T-helper 2 cell treated with Interferon-gamma antibody and Interleukin-4, amounts not matched to agents 100 ng/mL and 5 ng/mL, for 36 hours (primary cell): Measurements from ENCODE around the gene MYNN. TPM values are rescaled to one million over a fixed set of nuclear protein-coding genes. Genes with fewer than 3 reads are reported as not detected.

ENCODE experiments used
- intact Hi-C: fragments of 100-400 bp; cut with micrococcal nuclease; formaldehyde crosslinking; loops from one replicate; pipeline ENCODE4 v1.15.1; 2023
- total RNA-seq: library from RNA; stranded (reverse); gene quantifications from 2 replicates; pipeline ENCODE4 v1.2.3, GENCODE V29; 2022

MYNN gene
- total RNA-seq, 1 donor from 2014 or later: 15.7 TPM

DNA sequence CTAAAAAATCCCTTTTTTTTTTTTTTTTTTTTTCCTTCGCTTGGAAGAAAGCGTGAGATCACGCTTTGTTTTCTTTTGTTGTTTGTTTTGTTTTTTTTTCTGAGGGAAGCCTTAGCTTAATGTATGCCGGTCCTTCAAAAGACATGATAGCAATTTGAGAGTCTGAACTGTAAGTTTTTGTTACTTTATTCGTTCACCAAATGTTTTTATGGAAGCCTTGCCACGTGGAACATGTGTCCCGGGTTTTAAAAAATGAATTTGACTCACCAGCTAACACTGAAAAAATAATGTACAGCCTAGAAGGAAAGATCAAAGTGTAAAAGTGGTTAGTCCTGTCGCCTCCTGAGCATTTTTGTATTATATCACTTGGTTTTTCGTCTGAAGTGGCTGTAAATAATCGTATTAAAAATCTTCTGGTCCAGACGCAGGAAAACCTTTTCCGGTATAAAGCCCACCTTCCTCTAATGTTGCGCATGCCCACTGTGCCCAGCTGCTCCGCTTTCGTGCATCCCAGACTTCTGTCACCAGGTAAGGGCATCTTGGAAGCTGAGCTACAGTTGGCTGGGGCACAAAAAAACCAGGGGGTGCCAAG is 795 bp upstream of the MYNN start:
- intact Hi-C loops: loop anchor here (1.0 to 5.0 kb wide), 4 partner anchors 408 to 1135 kb away; partner anchors contain the start of genes EIF5A2, RPL22L1 and SKIL

DNA sequence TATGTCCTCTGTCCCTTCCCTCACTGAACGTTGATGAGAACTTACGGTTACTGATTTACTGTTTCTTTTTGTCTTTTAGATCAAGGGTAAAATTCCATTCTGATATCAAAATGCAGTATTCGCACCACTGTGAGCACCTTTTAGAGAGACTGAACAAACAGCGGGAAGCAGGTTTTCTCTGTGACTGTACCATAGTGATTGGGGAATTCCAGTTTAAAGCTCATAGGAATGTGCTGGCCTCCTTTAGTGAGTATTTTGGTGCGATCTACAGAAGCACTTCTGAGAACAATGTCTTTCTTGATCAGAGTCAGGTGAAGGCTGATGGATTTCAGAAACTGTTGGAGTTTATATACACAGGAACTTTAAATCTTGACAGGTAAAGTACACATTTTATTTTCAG is 990 bp downstream of the MYNN start:
- intact Hi-C loops: loop anchor here (5.0 kb wide), 1 partner anchor 1133 kb away; the partner anchor contains the start of gene EIF5A2

DNA sequence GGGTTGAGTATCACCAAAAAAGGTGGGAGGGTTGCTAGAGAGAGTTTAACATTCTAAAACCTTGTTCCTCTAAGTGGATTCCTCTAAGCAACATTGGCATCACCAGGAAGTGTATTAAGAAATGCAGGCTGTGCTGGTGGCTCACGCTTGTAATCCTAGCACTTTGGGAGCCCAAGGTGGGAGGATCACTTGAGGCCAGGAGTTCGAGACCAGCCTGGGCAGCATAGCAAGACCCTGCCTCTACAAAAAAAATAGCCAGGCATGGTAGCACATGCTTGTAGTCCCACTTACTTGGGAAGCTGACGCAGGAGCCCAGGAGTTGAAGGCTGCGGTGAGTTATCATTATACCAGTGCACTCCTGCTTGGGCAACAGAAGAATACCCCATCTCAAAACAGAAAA is 4.6 kb downstream of the MYNN start:
- intact Hi-C loops: no loop called here

DNA sequence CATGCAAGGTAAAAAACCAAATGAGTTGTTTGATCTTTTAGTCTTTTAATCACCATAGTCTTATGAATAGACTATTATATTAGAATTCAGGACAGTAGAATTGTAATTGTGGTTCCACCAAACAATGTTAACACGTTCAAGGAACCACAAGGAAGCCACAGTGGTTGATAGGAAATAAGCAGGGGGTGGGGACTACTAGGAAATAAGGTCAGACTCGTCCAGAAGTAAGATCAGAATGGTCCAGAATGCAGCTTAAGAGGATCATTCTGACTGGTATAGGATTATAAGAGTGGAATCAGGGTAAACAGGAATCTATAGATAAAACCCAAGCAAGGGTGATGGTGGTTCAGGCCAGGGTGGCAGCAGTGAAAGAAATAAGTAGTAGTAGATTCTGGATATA is 7.5 kb downstream of the MYNN start:
- intact Hi-C loops: no loop called here

DNA sequence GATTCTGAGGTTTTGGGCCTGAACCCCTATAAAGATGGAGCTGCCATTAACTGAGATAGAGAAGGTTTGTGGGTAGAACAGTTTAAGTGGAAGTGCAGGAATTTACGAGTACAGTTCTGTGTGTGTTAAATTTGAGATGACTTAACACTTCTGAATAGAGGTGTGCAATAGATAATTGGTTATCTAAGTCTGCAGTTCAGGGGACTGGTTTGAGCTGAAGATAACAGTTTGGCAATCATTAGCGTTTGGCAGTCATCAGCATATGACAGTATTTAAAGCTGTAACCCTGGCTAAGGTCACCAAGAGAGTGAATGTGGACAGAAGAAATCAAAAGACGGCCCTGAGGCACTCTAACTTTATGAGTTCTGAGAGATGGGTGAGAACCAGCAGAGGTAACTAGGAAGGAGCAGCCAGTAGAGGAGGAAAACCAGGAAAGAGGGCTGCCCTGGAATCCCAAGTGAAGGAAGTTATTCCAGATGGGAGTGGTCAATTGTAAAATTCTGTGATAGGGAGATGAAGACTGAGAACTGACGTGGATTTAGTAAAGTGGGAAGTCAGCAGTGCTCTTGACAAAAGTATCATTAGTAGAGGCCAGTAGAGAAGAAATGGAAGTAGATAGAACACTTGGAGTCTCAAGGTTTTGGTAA is 8.1 kb downstream of the MYNN start:
- intact Hi-C loops: no loop called here

DNA sequence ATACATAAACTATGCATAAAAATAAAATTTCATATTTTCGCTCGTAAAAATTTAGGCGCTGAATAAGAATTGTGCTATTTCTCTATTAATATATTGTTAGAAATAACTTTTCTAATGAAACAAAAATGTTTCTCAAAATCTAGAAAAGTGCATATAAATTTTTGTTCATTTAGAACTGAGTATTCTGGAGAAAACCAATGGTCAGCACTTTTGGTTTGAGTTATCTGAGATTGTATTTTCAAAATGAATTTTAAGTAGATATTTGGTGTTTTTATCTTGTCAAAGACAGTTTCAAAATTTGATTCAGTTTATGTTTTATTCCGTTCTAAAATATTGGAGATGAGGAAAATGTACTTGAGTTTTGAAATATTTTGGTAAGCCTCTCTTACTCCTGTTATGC is 13.9 kb downstream of the MYNN start:
- intact Hi-C loops: no loop called here

DNA sequence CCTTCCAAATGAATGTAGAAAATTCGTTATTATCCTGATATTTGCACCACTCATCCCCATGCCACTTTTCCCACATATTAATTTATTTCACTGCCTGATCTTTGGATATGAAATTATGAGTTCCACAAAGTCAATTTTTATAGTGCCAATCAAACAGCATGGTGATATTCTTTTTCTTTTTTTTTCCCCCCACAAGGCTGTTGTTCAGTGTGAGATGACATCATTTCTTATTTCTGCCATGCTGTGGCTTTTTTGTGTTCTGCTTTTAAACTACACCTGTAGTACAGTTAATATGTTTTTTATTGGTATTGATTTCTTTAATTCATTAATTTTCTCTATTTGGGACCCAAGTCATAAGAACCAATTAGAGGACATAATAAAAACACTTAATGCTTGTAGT is 14.6 kb downstream of the MYNN start:
- intact Hi-C loops: no loop called here

DNA sequence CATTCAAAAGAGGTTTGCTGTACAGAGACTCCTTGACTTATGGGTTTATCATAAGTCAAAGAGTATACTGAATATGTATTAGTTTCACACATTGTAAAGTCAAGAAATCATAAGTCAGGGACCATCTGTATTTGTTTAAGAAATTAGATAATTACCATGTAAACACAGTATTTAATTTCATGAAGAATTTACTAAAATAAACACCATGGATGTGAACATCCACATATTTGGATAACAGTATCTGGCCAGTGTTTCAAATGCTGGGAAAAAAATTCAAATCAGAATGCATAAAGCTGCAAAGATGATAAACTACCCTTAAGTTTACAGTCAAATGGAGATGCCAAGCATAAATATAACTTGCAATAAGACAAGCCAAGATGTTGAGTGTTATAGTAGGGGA is 17.0 kb downstream of the MYNN start:
- intact Hi-C loops: no loop called here

DNA sequence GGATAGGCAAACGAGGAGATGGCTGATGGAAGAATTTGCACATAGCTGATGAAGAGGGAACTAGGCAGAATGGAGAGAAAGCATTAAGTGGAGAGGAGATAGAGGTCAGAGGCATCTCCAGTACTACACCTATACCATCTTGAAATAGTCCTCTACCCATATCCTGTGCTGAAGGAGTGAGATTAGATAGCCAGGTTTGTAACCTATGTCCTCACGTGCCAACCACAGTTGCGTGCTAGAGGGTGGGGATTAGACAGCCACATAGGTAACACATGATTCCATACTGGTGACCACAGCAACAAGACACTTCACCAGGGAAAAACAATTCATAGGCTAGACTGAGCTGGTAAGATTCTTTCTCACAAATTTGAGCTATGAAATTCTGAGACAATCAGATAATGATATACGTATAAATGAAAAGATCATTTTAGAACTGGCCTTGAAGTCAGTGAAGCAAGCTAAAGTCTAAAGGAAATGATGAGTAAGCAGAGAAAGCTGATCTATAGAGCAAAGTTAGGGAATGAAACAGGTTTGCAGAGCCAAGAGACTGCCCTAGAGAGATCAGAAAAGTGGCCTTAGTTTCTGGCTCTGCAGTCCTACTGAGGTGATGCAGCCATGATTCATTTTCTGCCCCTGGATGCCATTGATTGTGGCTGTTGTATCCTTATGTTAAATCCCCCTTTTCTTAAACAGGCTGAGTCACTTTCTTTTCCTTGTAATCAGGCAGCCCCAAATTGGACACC is 17.7 kb downstream of the MYNN start:
- intact Hi-C loops: no loop called here

DNA sequence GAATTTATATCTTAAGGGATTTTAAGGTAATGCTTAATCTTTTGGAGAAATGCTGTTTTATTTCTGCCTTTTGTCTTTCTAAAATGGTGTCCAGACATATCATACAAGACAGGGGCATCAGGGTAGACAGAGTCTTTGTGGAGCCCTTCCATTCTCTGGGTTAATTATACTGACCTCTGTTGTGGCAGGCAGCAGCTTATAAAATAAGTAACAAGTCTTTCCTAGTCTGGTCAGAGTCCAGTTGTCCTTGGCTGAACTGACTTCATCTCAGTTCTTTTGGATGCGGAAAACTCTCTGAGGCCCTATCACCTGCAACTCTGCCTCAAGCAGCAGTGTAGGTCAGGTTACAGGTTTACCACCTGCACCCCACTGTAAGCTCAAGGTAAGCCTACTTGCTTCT is 19.2 kb downstream of the MYNN start:
- intact Hi-C loops: no loop called here

DNA sequence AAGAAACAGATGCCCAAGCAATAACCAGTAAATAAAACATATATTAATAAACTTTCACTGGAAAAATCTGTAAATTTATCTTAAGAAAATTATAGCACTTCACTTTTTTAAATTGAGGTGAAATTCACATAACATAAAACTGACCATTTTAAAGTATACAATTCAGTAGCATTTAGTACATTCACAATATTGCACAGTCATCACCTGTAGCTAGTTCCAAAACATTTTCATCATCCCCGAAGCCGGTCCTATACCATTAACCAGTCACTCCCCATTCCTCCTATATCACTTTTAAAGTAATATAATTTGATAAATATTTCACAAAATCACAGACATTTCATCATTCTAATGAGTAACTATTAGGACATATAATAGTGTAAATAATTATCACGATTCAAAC is 31.5 kb downstream of the MYNN start:
- intact Hi-C loops: no loop called here

DNA sequence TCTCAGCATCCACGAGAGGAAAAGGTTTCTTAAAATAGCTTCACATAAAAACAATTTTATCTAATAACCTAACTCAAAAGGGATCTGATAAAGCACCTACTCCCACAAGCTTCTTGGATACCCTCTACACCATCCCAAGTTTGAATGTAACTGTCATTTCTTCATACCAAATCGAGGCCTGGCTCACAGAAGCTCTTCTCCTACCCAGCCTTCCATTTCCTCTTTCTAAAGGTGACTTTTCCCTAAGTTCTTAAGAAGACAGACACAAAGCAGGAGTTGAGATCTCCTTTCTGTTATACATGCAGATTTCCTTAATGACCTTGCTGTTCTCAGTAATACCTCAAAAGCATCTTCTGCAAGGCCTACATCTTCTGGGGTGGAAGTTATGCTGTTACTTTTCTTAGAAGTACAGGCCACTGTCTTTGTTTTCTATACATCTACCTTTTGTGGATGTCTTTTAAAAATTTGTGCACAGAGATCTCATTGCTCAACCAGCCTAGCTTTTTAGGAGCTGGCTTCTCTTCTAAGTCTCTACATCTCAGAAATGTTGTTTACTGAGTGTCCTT is 36.1 kb downstream of the MYNN start:
- intact Hi-C loops: no loop called here

DNA sequence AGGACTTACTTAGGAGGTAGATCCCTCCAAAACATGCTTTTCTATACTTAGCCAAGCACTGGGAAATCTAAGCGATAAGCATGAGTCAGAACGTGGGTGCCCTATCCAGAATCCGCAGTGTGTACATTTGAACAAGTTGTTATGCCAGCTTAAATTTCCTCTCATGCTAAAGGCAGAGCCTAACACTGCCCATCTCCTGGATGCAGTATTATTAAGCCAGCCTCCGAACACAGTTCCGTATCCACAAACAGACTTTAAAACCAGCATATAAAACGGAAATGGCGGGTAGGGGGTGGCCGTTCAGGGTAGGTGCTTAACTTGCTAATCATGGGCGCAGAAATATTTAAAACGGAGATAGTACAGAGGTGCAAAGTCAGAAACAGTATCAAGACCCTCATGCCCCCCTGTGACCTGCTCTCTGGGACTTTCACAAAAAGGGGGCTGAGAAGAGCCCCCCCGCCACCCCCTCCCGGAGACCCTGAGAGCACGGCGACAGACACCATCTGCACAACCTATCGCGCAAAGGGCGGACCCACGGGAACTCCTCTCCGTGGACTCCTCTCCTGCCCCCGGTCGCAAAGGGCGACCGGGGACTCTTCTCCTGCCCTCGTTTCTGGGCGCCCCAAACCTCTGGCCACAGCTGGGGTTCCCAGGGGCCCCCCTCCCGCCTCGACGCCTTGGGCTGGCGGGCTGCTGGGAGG is 38.6 kb downstream of the MYNN start:
- intact Hi-C loops: loop anchor here (1.0 to 5.0 kb wide), 7 partner anchors 38 to 545 kb away; partner anchors contain the start of genes GPR160, MECOM, MYNN and PHC3

DNA sequence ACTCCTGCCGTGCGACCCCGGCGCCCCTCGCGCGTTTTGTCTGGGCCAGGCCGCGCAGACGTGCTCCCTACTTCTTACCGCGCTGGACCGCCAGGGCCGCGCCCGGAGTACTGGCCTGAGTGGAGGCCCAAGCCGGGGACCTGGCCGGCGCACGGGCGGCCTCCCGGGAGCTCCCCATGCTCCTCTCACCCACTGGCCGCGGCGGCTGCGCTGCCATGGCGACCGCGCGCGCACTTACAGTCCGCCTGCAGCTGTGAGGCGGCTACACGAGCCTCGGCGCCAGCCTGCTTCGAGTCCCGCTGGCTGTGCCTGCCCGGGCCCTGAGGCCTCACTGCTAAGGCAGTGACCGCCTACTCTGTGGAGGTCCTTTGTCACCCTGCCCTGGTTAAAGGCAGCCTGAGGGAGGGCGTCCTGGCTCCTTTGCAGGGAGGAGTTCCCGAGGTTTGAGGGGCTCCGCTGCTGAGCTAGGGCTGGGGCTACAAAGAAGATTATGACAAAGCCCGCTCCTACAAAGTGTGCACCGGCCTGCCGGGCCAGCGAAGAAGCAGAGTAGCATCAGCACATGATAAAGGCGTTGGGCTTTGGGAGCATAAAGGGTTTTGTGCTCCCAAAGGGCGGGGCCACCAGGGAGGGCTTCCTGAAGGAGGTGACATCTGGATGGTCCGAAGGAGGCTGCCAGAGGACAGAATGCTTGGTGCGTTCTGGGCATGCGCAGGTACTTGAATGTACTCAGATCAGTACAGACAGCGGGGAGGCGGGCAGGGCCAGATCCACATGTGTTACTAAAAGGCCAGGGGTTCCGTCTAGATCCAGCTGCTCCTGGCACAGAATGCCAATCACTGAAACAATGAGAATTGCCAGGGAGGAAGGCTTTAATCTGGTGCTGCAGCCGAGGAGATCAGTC is 39.4 kb downstream of the MYNN start, which contains the start of the genes LRRC34 and LRRIQ4:
Gene LRRC34, minus strand, starts transcription at position 573 of the 904 bp plus-strand sequence. Its CDS starts 356 bp downstream, at position 217.
Gene LRRIQ4, plus strand, starts transcription at position 539 of the 904 bp plus-strand sequence. CDS start 9,052 bp downstream, outside the sequence.
- intact Hi-C loops: loop anchor here (1.0 to 5.0 kb wide), 8 partner anchors 39 to 544 kb away; partner anchors contain the start of genes GPR160, MECOM, MYNN and PHC3

DNA sequence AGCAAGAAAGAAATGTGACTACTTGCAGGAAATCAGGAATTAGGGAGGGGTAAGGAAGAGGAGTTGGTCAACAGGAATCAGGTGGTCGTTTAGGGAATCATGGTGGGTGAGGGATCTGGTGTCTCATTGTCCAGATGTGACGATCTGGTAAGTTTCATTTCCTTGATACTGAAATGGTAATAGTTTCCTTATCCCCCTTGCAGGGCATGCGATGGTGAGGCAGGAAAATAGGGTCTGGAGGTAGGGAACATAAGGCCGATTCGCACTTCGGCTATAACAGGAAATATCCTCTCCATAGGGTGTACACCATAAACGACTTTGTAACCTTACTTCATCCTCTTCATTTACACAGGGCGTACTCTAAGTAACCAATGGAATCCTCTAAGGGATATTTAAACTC is 40.1 kb downstream of the MYNN start:
- intact Hi-C loops: loop anchor here (1.0 to 5.0 kb wide), 7 partner anchors 50 to 544 kb away; partner anchors contain the start of genes GPR160, MECOM, PHC3 and PRKCI

DNA sequence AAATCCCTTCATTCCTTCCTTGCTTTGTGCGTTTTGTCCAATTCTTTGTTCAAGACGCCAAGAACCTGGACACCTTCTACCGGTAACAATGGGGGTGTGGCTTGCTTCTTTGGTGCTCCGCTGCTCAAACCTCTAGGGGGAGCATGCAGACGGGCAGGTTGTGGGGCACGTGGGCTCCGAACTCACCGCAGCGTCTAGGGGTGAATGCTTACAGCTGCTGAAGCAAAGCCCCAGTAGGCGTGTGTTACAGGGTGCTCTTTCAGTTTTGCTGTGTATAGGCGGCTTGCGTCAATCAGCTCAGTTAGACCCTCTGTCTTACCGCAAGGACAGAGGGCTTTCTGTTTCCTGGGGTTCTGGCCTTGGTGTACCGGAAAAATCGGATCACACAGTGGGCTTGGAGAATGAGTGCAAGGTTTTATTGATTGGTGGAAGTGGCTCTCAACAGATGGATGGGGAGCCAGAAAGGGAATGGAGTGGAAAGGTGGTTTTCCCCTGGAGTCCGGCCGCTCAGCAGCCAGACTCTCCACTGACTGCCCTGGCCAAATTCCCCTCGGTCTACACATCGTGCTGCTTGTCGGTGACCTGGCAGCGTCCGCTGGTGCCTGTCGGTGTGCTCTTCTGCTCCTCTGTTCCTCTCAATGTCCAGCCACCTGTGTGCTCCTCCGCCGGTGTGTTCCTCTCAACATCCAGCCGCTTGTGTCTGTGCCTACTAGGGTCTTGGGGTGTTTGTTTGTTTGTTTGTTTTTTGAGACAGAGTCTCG is 40.7 kb downstream of the MYNN start:
- intact Hi-C loops: loop anchor here (1.0 to 5.0 kb wide), 7 partner anchors 51 to 543 kb away; partner anchors contain the start of genes GPR160, MECOM, PHC3 and PRKCI

DNA sequence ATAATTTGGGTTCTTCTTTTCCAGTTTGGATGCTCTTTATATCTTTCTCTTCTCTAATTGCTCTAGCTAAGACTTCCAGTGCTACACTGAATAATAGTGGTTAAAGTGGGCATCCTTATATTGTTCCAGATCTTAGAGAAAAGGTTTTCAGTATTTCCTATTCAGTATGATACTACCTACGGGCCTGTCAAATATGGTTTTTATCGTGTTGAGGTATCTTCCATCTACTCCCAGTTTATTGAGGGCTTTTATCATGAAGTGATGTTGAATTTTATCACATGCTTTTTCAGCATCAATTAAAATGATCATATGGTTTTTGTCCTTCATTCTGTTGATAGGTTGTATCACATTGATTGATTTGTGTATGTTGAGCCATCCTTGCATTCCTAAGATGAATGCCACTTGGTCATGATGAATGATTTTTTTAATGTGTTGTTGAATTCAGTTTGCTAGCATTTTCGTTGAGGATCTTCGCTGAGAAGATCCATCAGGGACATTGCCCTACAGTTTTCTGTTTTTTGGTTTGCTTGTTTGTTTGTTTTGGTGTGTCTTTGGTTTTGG is 42.5 kb downstream of the MYNN start:
- intact Hi-C loops: no loop called here

DNA sequence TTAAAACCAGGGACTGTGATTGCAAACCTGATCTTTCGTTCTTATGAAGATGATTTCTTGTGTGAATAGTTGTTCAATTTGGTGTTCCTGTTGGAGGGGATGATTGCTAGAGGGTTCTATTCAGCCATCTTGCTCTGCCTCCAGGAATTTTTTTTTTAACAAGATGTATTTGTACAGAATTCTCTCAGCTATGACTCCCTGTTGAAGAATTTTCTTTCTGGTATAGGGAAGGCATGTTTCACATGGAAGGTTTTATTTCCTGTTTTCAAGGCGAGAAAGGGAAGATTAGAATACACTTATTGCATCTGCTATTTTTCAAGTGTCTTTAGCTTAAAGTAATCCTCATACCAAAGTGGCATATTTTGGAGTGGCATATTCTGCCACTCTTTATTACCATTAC is 45.1 kb downstream of the MYNN start:
- intact Hi-C loops: no loop called here

DNA sequence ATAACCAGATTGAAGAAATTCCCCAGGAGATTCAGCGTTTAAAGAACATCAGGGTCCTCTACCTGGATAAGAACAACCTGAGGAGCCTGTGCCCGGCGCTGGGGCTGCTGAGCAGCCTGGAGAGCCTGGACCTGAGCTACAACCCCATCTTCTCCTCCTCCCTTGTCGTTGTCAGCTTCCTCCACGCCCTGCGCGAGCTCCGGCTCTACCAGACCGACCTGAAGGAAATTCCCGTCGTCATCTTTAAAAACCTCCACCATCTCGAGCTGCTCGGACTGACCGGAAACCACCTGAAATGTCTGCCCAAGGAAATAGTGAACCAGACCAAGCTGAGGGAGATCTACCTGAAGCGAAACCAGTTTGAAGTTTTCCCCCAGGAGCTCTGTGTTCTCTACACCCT is 48.9 kb downstream of the MYNN start:
- intact Hi-C loops: no loop called here
